NCI-H748 treated with DMSO at 0.1 percent for 48 hours (cell line): Measurements from ENCODE around the gene CISD3.

Source experiments
- DNase-seq: peaks from one replicate; lab custom pipeline; 2025; lab: John Stamatoyannopoulos, UW

CISD3 gene

GRCh38 chr17:38729886-38730525 lies at the start of gene CISD3:
Gene CISD3 (plus strand): TSS chr17:38730341. CDS start chr17:38730359, 18 bp downstream.
- DNase-seq: peak; percentile 41

GRCh38 chr17:38681096-38681495 lies 49.0 kb upstream of the CISD3 start:
- no peak for DNase-seq

- DNase-seq: no peak
These were observed 44.6 kb upstream of the CISD3 start for GRCh38 chr17:38685491-38685890.

- no peak for DNase-seq
These were observed 42.9 kb upstream of the CISD3 start for GRCh38 chr17:38687286-38687685.

- DNase-seq: no peak
These were observed 39.8 kb upstream of the CISD3 start for GRCh38 chr17:38690386-38690785.

GRCh38 chr17:38691154-38691553 lies 39.0 kb upstream of the CISD3 start:
- no peak for DNase-seq

GRCh38 chr17:38693700-38694329 lies 36.3 kb upstream of the CISD3 start:
- DNase-seq: no peak

GRCh38 chr17:38697061-38697820 lies 32.9 kb upstream of the CISD3 start:
- no peak for DNase-seq

- no peak for DNase-seq
These were observed 31.4 kb upstream of the CISD3 start for GRCh38 chr17:38698760-38699159.

- DNase-seq: peak; percentile 20
These were observed 28.5 kb upstream of the CISD3 start for GRCh38 chr17:38701504-38702165.

- DNase-seq: peak; percentile 37
These were observed 27.8 kb upstream of the CISD3 start for GRCh38 chr17:38702166-38702915.

GRCh38 chr17:38702916-38703741 lies 27.0 kb upstream of the CISD3 start:
- DNase-seq: no peak

GRCh38 chr17:38703742-38704605 lies 26.2 kb upstream of the CISD3 start:
- peak; percentile 90 for DNase-seq

GRCh38 chr17:38704606-38705522 lies 25.3 kb upstream of the CISD3 start, which contains the start of gene MLLT6:
Gene MLLT6 (plus strand): TSS chr17:38705273. CDS start chr17:38705633, 360 bp downstream.
- DNase-seq: peak; percentile 36

- DNase-seq: no peak
These were observed 24.7 kb upstream of the CISD3 start for GRCh38 chr17:38705523-38705802.

GRCh38 chr17:38705803-38706504 lies 24.2 kb upstream of the CISD3 start:
- peak; percentile 23 for DNase-seq

- DNase-seq: no peak
These were observed 23.5 kb upstream of the CISD3 start for GRCh38 chr17:38706505-38707216.
